ENCODE data around the gene PREB.

DNA sequence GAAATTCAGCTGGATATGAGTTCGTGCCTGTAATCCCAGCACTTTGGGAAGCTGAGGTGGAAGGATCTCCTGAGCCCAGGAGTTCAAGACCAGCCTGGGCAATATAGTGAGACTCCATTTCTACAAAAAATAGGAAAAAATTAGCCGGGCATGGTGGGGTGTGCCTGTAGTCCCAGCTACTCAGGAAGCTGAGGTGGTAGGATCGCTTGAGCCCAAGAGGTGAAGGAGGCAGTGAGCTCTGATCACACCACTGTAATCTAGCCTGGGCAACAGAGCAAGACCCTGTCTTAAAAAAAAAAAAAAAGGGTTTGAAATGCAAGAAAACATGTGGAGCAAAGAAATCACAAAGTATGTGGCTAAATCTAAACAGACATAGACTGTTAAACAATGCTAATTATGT lies 25.4 kb downstream of the PREB start:
- TF ChIP-seq EZH2 (IDR thresholded peaks at IDR 0.05; ENCODE audit: low read depth): no peak
- TF ChIP-seq, protein P1, sequence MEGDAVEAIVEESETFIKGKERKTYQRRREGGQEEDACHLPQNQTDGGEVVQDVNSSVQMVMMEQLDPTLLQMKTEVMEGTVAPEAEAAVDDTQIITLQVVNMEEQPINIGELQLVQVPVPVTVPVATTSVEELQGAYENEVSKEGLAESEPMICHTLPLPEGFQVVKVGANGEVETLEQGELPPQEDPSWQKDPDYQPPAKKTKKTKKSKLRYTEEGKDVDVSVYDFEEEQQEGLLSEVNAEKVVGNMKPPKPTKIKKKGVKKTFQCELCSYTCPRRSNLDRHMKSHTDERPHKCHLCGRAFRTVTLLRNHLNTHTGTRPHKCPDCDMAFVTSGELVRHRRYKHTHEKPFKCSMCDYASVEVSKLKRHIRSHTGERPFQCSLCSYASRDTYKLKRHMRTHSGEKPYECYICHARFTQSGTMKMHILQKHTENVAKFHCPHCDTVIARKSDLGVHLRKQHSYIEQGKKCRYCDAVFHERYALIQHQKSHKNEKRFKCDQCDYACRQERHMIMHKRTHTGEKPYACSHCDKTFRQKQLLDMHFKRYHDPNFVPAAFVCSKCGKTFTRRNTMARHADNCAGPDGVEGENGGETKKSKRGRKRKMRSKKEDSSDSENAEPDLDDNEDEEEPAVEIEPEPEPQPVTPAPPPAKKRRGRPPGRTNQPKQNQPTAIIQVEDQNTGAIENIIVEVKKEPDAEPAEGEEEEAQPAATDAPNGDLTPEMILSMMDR (conservative IDR thresholded peaks at IDR 0.05): no peak
